HepG2 (cell line): ENCODE results near the gene MYOM1. TPM values are rescaled to one million over a fixed set of nuclear protein-coding genes. Genes with fewer than 3 reads are reported as not detected.

Experiments
- AGO1 ChIP-seq: fragments of 200-400 bp; formaldehyde crosslinking; IDR thresholded peaks from 2 replicates; pipeline ENCODE4 v1.6.1; 2017; ENCODE audit warnings: mild to moderate bottlenecking, low read depth, low read length, moderate library complexity; ENCODE audit not compliant: poor library complexity, severe bottlenecking
- AGO2 ChIP-seq: fragments of 200-400 bp; formaldehyde crosslinking; optimal IDR thresholded peaks from 2 replicates; pipeline ENCODE3; 2017; ENCODE audit warnings: mild to moderate bottlenecking, low read depth, low read length, moderate library complexity
- ARID2 ChIP-seq: sonication (generic); formaldehyde crosslinking; IDR thresholded peaks from 2 replicates; pipeline ENCODE4 v1.8.1; 2022; ENCODE audit warnings: mild to moderate bottlenecking, missing genetic modification reagents, borderline replicate concordance
- CBX2 ChIP-seq, 2 experiments: fragments of 200-600 bp in 1 of 2; sonication (generic); formaldehyde crosslinking in 1 of 2; IDR thresholded peaks; 2 replicates each; pipeline versions ENCODE4 v1.7.0 to v1.8.1; 2018 to 2022; ENCODE audit warnings: low read depth in 2 of 2, low read length in 1 of 2, mild to moderate bottlenecking in 1 of 2, missing genetic modification reagents in 1 of 2
- GATAD1 ChIP-seq: IDR thresholded peaks from 2 replicates; pipeline ENCODE4 v1.6.1; 2016; ENCODE audit warnings: missing genetic modification reagents, missing compliant biosample characterization
- JDP2 ChIP-seq: sonication (generic); formaldehyde crosslinking; IDR thresholded peaks from 2 replicates; pipeline ENCODE4 v1.8.1; 2022; ENCODE audit warnings: missing genetic modification reagents, borderline replicate concordance
- MIER2 ChIP-seq: IDR thresholded peaks from 2 replicates; pipeline ENCODE4 v1.6.1; 2016; ENCODE audit warnings: missing biosample characterization, missing genetic modification reagents
- MLLT10 ChIP-seq: sonication (generic); formaldehyde crosslinking; IDR thresholded peaks from 2 replicates; pipeline ENCODE4 v1.4.0; 2020; ENCODE audit warnings: missing genetic modification reagents
- NFE2 ChIP-seq: sonication (generic); formaldehyde crosslinking; IDR thresholded peaks from 2 replicates; pipeline ENCODE4 v1.4.0; 2020; ENCODE audit warnings: missing genetic modification reagents
- SETDB1 ChIP-seq: sonication (generic); formaldehyde crosslinking; IDR thresholded peaks from 2 replicates; pipeline ENCODE4 v1.5.1; 2020; ENCODE audit warnings: missing genetic modification reagents, mild to moderate bottlenecking, borderline replicate concordance
- SYNCRIP ChIP-seq: fragments of 200-400 bp; formaldehyde crosslinking; IDR thresholded peaks from 2 replicates; pipeline ENCODE4 v1.6.1; 2018; ENCODE audit warnings: mild to moderate bottlenecking, low read depth, low read length; ENCODE audit not compliant: insufficient read depth
- TCF7 ChIP-seq: sonication (generic); IDR thresholded peaks from 2 replicates; pipeline ENCODE4 v1.6.1; 2016; ENCODE audit warnings: antibody characterized with exemption, low read depth
- ZNF326 ChIP-seq: sonication (generic); formaldehyde crosslinking; IDR thresholded peaks from 2 replicates; pipeline ENCODE4 v1.4.0; 2020; ENCODE audit warnings: missing genetic modification reagents, borderline replicate concordance
- ZNF816 ChIP-seq: sonication (generic); formaldehyde crosslinking; IDR thresholded peaks from 2 replicates; pipeline ENCODE4 v1.8.0; 2022; ENCODE audit warnings: missing genetic modification reagents, mild to moderate bottlenecking, borderline replicate concordance
- ZSCAN29 ChIP-seq: sonication (generic); formaldehyde crosslinking; conservative IDR thresholded peaks from 2 replicates; pipeline ENCODE4 v1.4.0; 2020; ENCODE audit warnings: mild to moderate bottlenecking, missing genetic modification reagents
- ZSCAN31 ChIP-seq: sonication (generic); formaldehyde crosslinking; IDR thresholded peaks from 2 replicates; pipeline ENCODE4 v1.5.0; 2020; ENCODE audit warnings: low read depth, mild to moderate bottlenecking, missing genetic modification reagents
- polyA plus RNA-seq, 8 experiments: library from polyadenylated mRNA; depleted of rRNA in 3 of 8; stranded (reverse) in 7 of 8; unstranded in 1 of 8; fragments of >200 nt; fragmentation: Illumina TruSeq in 4 of 8; extraction: Trizol in 4 of 8; gene quantifications; 2 replicates each; pipeline versions ENCODE4 v1.2.1 to v1.2.3, GENCODE V29; 2011 to 2016; ENCODE audit warnings: low read depth in 4 of 8, missing spikeins in 1 of 8, mixed read lengths in 1 of 8; ENCODE audit not compliant: insufficient read depth in 1 of 8
- total RNA-seq, 5 experiments: library from RNA; depleted of rRNA; stranded (reverse); fragments of >200 nt; fragmentation: Illumina TruSeq; extraction: Trizol; gene quantifications; 2 replicates each; pipeline ENCODE4 v1.2.3, GENCODE V29; 2016; ENCODE audit warnings: low read depth in 1 of 5
- TF ChIP-seq, protein P1 (sequence below): sonication (generic); formaldehyde crosslinking; IDR thresholded peaks from 2 replicates; pipeline ENCODE4 v1.4.0; 2020; ENCODE audit warnings: low read depth, missing genetic modification reagents
- TF ChIP-seq, protein P2 (sequence below): sonication (generic); formaldehyde crosslinking; IDR thresholded peaks from 2 replicates; pipeline ENCODE4 v1.5.0; 2020; ENCODE audit warnings: missing genetic modification reagents, mild to moderate bottlenecking, borderline replicate concordance
- TF ChIP-seq, protein P3 (sequence below): sonication (generic); formaldehyde crosslinking; IDR thresholded peaks from 2 replicates; pipeline ENCODE4 v1.8.0; 2022; ENCODE audit warnings: missing genetic modification reagents, mild to moderate bottlenecking, inconsistent platforms, borderline replicate concordance
- TF ChIP-seq, protein P4 (sequence below): sonication (generic); formaldehyde crosslinking; IDR thresholded peaks from 2 replicates; pipeline ENCODE4 v1.4.0; 2020; ENCODE audit warnings: mild to moderate bottlenecking, missing genetic modification reagents

MYOM1 gene
- total and polyA plus RNA-seq, 2 of the 13 experiments (the other 11 are each of a cell fraction or from before 2014, with no cell fraction given): 0.46 to 0.98 TPM

DNA sequence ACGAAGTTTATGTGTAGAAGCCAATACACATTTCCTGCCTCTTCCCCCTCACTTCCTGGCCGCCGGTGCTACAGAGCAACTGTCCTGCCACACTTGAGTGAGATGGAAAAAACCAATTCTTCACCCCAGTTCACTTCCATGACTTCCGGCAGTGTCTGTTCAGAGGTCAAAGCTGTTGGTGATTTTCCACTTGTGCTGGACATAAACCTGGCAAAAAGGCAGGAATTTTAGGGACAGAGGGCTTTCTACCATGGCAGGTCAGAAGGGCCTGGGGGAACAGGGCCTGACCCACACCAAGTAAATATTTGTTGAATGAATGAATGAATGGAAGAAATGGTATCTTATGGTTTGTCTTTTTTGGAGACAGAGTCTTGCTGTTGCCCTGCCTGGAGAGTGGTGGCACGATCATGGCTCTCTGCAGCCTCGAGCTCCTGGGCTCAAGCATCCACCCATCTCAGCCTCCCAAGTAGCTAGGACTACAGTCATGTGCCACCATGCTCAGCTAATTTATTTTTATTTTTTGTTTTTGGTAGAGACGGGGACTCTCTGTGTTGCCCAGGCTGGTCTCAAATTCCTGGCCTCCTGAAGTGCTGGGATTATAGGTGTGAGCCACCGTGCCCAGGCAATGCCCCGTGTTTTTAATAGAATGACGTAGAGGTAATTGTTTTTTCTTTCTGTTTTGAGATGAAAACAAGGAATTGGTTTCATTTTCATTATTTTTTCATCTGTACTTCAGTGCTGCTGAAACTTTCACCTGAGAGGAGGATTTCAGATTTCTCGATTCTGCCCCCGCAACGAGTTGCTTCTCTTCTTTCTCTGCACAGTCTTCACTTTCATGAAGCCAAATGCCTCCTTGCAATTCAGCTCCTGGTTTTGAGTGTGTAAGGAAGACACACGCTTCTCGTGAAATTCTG is 158.8 kb downstream of the MYOM1 start (continued):
- TF ChIP-seq CBX2 (IDR thresholded peaks at IDR 0.05; ENCODE audit: low read depth, low read length) (no peak), CBX2 (CRISPR knock-in tag; IDR thresholded peaks at IDR 0.05; ENCODE audit: low read depth) (no peak), GATAD1 (peak; percentile 59), MLLT10 (CRISPR knock-in tag) (no peak), NFE2 (CRISPR knock-in tag) (no peak), SETDB1 (CRISPR knock-in tag) (no peak), ZNF816 (no peak), ARID2 (0 out of 2 replicates have a peak, but pooled peaks have one; percentile 62), ZNF326 (CRISPR knock-in tag) (no peak), AGO2 (no peak), AGO1 (no peak), ZSCAN31 (CRISPR knock-in tag) (no peak), TCF7 (peak; percentile 70), JDP2 (CRISPR knock-in tag) (no peak), MIER2 (CRISPR knock-in tag) (peak; percentile 80; the same call in 1 of the 2 replicates), ZSCAN29 (CRISPR knock-in tag) (peak; percentile 89; the same call in 1 of the 2 replicates), SYNCRIP (no peak)
- TF ChIP-seq, protein P1, sequence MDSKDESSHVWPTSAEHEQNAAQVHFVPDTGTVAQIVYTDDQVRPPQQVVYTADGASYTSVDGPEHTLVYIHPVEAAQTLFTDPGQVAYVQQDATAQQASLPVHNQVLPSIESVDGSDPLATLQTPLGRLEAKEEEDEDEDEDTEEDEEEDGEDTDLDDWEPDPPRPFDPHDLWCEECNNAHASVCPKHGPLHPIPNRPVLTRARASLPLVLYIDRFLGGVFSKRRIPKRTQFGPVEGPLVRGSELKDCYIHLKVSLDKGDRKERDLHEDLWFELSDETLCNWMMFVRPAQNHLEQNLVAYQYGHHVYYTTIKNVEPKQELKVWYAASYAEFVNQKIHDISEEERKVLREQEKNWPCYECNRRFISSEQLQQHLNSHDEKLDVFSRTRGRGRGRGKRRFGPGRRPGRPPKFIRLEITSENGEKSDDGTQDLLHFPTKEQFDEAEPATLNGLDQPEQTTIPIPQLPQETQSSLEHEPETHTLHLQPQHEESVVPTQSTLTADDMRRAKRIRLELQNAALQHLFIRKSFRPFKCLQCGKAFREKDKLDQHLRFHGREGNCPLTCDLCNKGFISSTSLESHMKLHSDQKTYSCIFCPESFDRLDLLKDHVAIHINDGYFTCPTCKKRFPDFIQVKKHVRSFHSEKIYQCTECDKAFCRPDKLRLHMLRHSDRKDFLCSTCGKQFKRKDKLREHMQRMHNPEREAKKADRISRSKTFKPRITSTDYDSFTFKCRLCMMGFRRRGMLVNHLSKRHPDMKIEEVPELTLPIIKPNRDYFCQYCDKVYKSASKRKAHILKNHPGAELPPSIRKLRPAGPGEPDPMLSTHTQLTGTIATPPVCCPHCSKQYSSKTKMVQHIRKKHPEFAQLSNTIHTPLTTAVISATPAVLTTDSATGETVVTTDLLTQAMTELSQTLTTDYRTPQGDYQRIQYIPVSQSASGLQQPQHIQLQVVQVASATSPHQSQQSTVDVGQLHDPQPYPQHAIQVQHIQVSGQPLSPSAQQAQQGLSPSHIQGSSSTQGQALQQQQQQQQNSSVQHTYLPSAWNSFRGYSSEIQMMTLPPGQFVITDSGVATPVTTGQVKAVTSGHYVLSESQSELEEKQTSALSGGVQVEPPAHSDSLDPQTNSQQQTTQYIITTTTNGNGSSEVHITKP (CRISPR knock-in tag): peak; percentile 57; the same call in 1 of the 2 replicates
- TF ChIP-seq, protein P2, sequence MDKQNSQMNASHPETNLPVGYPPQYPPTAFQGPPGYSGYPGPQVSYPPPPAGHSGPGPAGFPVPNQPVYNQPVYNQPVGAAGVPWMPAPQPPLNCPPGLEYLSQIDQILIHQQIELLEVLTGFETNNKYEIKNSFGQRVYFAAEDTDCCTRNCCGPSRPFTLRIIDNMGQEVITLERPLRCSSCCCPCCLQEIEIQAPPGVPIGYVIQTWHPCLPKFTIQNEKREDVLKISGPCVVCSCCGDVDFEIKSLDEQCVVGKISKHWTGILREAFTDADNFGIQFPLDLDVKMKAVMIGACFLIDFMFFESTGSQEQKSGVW (CRISPR knock-in tag): no peak
- TF ChIP-seq, protein P3, sequence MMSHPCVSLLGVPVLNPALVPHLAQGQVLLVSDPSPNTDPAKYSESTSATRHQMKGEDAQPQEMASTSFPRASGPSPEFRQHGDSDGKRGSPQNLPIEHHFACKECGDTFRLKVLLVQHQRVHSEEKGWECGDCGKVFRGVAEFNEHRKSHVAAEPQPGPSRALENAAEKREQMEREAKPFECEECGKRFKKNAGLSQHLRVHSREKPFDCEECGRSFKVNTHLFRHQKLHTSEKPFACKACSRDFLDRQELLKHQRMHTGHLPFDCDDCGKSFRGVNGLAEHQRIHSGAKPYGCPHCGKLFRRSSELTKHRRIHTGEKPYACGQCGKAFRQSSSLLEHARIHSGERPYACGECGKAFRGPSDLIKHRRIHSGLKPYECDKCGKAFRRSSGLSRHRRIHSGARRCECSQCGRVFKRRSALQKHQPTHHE (CRISPR knock-in tag): no peak
- TF ChIP-seq, protein P4, sequence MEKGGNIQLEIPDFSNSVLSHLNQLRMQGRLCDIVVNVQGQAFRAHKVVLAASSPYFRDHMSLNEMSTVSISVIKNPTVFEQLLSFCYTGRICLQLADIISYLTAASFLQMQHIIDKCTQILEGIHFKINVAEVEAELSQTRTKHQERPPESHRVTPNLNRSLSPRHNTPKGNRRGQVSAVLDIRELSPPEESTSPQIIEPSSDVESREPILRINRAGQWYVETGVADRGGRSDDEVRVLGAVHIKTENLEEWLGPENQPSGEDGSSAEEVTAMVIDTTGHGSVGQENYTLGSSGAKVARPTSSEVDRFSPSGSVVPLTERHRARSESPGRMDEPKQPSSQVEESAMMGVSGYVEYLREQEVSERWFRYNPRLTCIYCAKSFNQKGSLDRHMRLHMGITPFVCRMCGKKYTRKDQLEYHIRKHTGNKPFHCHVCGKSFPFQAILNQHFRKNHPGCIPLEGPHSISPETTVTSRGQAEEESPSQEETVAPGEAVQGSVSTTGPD (CRISPR knock-in tag): peak; percentile 84; the same call in 1 of the 2 replicates
